Karpas-422 (cell line): ENCODE measurements around the gene ADAMTS14. TPM values are rescaled to one million over a fixed set of nuclear protein-coding genes. Genes with fewer than 3 reads are reported as not detected.

Source experiments
- DNase-seq: peaks from one replicate; pipeline ENCODE4 v3.0.0-alpha.2; 2015
- H2AFZ ChIP-seq: fragments of 200-600 bp; sonication (generic); 2 replicates; pipeline ENCODE4 v1.6.1; 2014; ENCODE audit warnings: antibody characterized with exemption, low read length, mixed read lengths
- H3K27ac ChIP-seq: fragments of 200-600 bp; sonication (generic); 2 replicates; pipeline ENCODE4 v1.5.1; 2014; ENCODE audit warnings: mild to moderate bottlenecking, low read length, moderate library complexity
- H3K27me3 ChIP-seq: fragments of 200-600 bp; sonication (generic); 2 replicates; pipeline ENCODE4 v1.6.1; 2014; ENCODE audit warnings: low read length, mixed read lengths
- H3K36me3 ChIP-seq: fragments of 200-600 bp; sonication (generic); 2 replicates; pipeline ENCODE4 v1.6.1; 2014; ENCODE audit warnings: low read length, mixed read lengths; ENCODE audit not compliant: insufficient read depth
- H3K4me1 ChIP-seq: fragments of 200-600 bp; sonication (generic); 2 replicates; pipeline ENCODE4 v1.6.1; 2014; ENCODE audit warnings: mild to moderate bottlenecking, low read length, mixed read lengths
- H3K4me2 ChIP-seq: fragments of 200-600 bp; sonication (generic); 2 replicates; pipeline ENCODE4 v1.6.1; 2014; ENCODE audit warnings: low read length, low read depth, mild to moderate bottlenecking; ENCODE audit not compliant: poor library complexity, severe bottlenecking
- H3K4me3 ChIP-seq: fragments of 200-600 bp; sonication (generic); 2 replicates; pipeline ENCODE4 v1.5.1; 2014; ENCODE audit warnings: mild to moderate bottlenecking, antibody characterized with exemption, low read length, mixed read lengths
- H3K79me2 ChIP-seq: fragments of 200-600 bp; sonication (generic); 2 replicates; pipeline ENCODE4 v1.6.1; 2014; ENCODE audit warnings: mild to moderate bottlenecking, low read length, mixed read lengths
- H3K9ac ChIP-seq: fragments of 200-600 bp; sonication (generic); 2 replicates; pipeline ENCODE4 v1.6.0; 2014; ENCODE audit warnings: low read length
- H3K9me2 ChIP-seq: fragments of 200-600 bp; sonication (generic), shearing (Covaris generic); replicated peaks from 2 replicates; pipeline ENCODE4 v1.6.0; 2014; ENCODE audit warnings: mild to moderate bottlenecking, low read length, moderate library complexity; ENCODE audit not compliant: insufficient read depth
- H3K9me3 ChIP-seq: fragments of 300-700, 200-600 bp; sonication (generic); 2 replicates; pipeline ENCODE4 v1.6.1; 2014; ENCODE audit warnings: low read length, mixed read lengths
- H4K20me1 ChIP-seq: fragments of 200-600 bp; sonication (generic); 2 replicates; pipeline ENCODE4 v1.6.1; 2014; ENCODE audit warnings: mild to moderate bottlenecking, antibody characterized with exemption, low read length, low read depth; ENCODE audit not compliant: insufficient read depth
- total RNA-seq: library from RNA; depleted of rRNA; stranded (reverse); fragments of >200 nt; shearing (Covaris generic); gene quantifications from 2 replicates; pipeline ENCODE4 v1.2.3, GENCODE V29; 2014; ENCODE audit warnings: low replicate concordance

Gene ADAMTS14
- total RNA-seq, 1 experiment from 2014 or later = not detected

DNA sequence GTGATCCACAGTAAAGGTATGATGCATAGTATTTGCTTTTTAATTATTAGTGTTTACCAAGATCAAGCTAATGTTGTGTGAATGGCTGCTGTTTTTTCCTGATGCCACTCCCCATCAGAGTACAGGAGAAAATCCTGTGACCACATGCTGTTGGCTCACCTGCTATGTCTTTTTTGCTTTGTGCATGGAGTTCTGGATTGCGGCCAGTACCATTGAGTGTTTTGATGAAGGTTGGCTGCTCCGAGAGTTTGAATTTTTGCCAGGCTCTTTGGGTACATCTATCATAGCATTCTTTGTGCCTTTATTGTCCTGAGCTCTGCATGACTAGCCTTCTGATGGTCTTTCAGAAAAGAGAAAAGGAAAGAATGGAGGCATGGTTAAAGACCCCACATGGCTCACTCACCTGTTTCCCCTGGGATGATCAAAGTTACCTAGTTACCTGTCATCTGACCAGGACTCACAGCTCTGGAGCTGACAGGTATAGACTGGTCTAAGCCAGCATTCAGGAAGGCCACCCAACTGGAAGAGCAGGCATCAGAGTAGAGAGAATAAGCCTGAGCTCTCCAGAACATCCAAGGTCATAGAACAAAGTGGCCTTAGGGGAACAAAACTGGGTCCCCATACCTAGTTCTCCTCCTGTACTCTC is 131.6 kb downstream of the ADAMTS14 start:
- H3K79me2 ChIP-seq = no peaks in the 10 kb centered on the region
- no peak overlapping the region for H2AFZ ChIP-seq
- no peaks in the 10 kb centered on the region for H4K20me1 ChIP-seq
- H3K4me3 ChIP-seq = no peak overlapping the region
- H3K9me3 ChIP-seq = no peaks in the 10 kb centered on the region
- no peaks in the 10 kb centered on the region for H3K9me2 ChIP-seq
- no peaks in the 10 kb centered on the region for H3K36me3 ChIP-seq
- H3K4me1 ChIP-seq = no peaks in the 10 kb centered on the region
- no peak for DNase-seq
- no peak overlapping the region for H3K27ac ChIP-seq
- H3K9ac ChIP-seq = no peak overlapping the region
- H3K27me3 ChIP-seq = 0 out of 2 replicates have a peak, but pooled peaks cover 2% of the 10 kb centered on the region
- no peak overlapping the region for H3K4me2 ChIP-seq

DNA sequence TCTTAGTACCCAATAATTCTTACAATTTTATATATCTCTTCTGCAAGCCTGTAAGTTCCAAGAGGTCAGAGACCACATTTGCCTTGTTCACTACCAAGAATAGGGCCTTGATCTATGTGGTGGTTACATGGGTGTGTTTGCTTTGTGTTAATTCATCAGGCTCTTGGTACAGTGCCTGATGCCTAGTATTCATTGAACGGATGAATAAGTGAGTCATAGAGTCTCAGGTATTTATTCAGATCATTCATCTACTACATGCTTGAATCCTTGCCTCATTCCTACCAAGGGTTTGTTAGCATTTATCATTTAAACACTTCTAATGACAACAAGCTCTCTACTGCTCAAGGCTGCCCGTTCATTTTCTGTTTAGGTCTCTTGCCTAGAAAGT is 132.1 kb downstream of the ADAMTS14 start:
- H3K27me3 ChIP-seq = 0 out of 2 replicates have a peak, but pooled peaks cover 2% of the 10 kb centered on the region
- H3K9me3 ChIP-seq = no peaks in the 10 kb centered on the region
- H3K36me3 ChIP-seq = no peaks in the 10 kb centered on the region
- no peak overlapping the region for H2AFZ ChIP-seq
- H3K9ac ChIP-seq = no peak overlapping the region
- H3K4me2 ChIP-seq = no peak overlapping the region
- H3K9me2 ChIP-seq = no peaks in the 10 kb centered on the region
- H4K20me1 ChIP-seq = no peaks in the 10 kb centered on the region
- H3K79me2 ChIP-seq = no peaks in the 10 kb centered on the region
- H3K4me3 ChIP-seq = no peak overlapping the region
- no peak for DNase-seq
- H3K27ac ChIP-seq = no peak overlapping the region
- H3K4me1 ChIP-seq = no peaks in the 10 kb centered on the region

DNA sequence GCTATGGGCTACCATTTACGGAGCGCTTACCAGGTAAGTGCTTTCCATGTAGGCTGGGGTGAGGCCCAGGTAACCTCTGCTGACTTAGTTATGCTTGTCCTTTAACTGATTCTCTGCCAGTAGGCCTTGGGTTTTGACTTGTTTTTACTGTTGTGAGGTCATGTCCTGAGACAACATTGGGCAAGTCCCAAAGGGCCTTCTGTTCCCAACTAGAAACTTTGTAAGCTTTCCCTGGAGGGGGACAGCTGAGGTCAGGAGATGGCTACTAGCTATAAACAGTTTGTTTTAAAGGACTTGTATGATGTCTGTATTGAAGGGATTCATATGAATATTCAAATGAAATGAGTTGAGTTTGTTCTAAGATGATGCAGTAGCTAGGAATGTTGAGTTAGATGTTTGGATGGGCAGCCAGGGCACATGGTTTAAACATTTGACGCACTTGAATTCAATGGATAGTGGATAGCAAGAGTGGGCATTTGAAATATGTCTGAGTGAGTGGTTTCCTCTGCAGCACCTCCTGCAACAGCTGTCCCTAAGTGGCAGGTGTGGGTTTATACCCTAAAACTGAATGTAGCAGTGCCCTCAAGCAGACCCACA is 133.4 kb downstream of the ADAMTS14 start:
- DNase-seq = no peak
- H4K20me1 ChIP-seq = no peaks in the 10 kb centered on the region
- H3K4me3 ChIP-seq = no peak overlapping the region
- no peaks in the 10 kb centered on the region for H3K79me2 ChIP-seq
- no peak overlapping the region for H3K27ac ChIP-seq
- H3K4me1 ChIP-seq = no peaks in the 10 kb centered on the region
- H3K9me2 ChIP-seq = no peaks in the 10 kb centered on the region
- no peak overlapping the region for H3K4me2 ChIP-seq
- H3K36me3 ChIP-seq = no peaks in the 10 kb centered on the region
- 0 out of 2 replicates have a peak, but pooled peaks cover 2% of the 10 kb centered on the region for H3K27me3 ChIP-seq
- no peak overlapping the region for H2AFZ ChIP-seq
- H3K9me3 ChIP-seq = no peaks in the 10 kb centered on the region
- no peak overlapping the region for H3K9ac ChIP-seq

DNA sequence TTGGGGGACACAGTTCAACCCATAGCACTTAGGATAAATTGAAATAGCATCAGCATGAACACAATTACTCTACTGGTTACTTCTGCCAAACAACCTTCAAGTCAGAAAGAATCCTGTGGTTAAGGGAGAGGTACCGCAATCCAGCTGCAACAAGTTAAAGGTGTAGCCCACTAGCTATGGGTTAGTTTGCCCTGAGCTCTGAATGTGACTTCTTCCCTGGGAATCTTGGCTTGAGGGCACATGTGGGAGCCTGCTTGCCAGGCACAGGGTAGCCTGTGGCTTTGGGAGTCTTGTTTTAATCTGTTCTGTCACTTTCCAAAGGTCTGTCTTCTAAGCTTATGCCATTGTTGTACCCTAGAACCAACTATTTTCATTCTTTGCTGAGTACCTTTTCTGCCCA is 134.5 kb downstream of the ADAMTS14 start:
- Histone ChIP-seq H3K4me3 (no peak overlapping the region), H2AFZ (no peak overlapping the region), H4K20me1 (no peaks in the 10 kb centered on the region), H3K4me1 (no peaks in the 10 kb centered on the region), H3K4me2 (no peak overlapping the region), H3K9ac (no peak overlapping the region), H3K27me3 (0 out of 2 replicates have a peak, but pooled peaks cover 2% of the 10 kb centered on the region), H3K27ac (no peak overlapping the region), H3K79me2 (no peaks in the 10 kb centered on the region), H3K9me3 (no peaks in the 10 kb centered on the region), H3K36me3 (no peaks in the 10 kb centered on the region), H3K9me2 (no peaks in the 10 kb centered on the region)
- DNase-seq = no peak

DNA sequence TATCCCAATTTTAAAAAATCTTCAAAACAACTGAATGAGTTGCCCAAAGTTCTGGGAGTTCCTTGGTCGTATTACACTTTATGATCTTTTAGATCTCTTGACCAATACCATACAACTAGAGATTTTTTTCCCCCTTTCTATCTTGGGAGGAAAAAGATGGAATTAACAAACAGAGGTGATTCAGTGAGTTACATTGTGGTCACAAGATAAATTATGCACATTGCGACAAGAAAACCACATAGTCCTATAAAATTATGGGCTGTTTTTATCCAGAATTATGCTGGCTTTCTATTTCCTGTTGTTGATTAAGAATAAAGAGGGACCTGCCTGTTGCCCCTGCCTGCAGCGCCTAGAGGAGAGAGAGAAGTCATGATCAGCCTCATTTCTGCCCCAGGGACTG is 135.2 kb downstream of the ADAMTS14 start:
- Histone ChIP-seq H3K4me3 (no peak overlapping the region), H3K27me3 (0 out of 2 replicates have a peak, but pooled peaks cover 2% of the 10 kb centered on the region), H3K4me1 (no peaks in the 10 kb centered on the region), H3K36me3 (no peaks in the 10 kb centered on the region), H3K9ac (no peak overlapping the region), H3K4me2 (no peak overlapping the region), H3K9me3 (no peaks in the 10 kb centered on the region), H3K27ac (no peak overlapping the region), H3K79me2 (no peaks in the 10 kb centered on the region), H2AFZ (no peak overlapping the region), H3K9me2 (no peaks in the 10 kb centered on the region), H4K20me1 (no peaks in the 10 kb centered on the region)
- DNase-seq = no peak

DNA sequence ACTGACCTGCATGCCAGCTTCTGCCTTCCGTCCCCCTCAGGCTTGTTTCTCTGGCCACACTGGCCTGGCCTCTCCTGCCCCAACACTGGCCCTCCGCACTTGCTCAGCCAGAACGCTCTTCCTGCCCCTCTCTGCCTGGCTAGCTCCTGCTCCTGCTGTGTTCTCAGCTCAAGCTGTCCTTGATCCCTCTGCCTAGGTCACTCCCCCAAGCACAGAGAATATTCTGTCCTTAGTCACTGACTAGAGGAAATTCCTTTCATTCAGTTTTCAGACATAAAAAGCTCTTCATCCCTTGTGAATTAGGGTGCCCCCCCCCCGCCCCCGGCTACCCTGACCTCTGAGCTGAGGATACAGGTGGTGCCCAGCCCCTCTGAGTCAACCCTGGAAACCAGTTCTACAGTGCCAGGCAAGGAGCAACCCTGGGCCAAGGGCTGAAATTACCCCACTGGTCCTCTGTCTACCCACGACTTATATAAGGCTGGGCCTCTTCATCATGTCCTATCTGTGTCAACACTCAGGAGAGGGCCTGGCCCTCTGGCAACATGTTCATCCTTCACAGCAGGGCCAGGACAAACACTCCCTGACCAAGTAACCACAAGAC is 136.8 kb downstream of the ADAMTS14 start:
- H3K36me3 ChIP-seq = no peaks in the 10 kb centered on the region
- no peaks in the 10 kb centered on the region for H4K20me1 ChIP-seq
- no peaks in the 10 kb centered on the region for H3K79me2 ChIP-seq
- H3K4me2 ChIP-seq = no peak overlapping the region
- H3K4me3 ChIP-seq = no peak overlapping the region
- H3K4me1 ChIP-seq = no peaks in the 10 kb centered on the region
- 0 out of 2 replicates have a peak, but pooled peaks cover 2% of the 10 kb centered on the region for H3K27me3 ChIP-seq
- H3K27ac ChIP-seq = no peak overlapping the region
- no peak overlapping the region for H3K9ac ChIP-seq
- no peaks in the 10 kb centered on the region for H3K9me3 ChIP-seq
- no peaks in the 10 kb centered on the region for H3K9me2 ChIP-seq
- no peak for DNase-seq
- no peak overlapping the region for H2AFZ ChIP-seq

DNA sequence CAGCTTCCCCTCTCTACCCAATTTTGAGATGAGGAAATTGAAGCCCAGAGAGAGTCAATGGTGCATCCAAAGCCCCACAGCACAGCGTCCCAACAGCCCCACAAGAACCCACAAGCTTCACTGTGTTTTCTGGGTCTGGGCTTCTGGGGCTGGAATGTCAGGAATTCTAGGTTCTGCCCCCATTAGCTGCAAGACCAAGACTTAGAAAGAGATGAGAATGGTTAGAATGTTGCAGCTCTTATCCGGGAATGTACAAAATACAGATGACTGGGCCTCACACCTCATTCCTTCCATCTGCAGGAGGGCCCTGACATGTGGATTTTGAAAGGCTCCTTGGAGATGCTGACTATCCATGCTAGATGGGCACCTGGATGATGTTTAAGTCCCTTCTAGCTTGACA is 137.4 kb downstream of the ADAMTS14 start:
- no peak overlapping the region for H2AFZ ChIP-seq
- H3K4me2 ChIP-seq = no peak overlapping the region
- H3K79me2 ChIP-seq = no peaks in the 10 kb centered on the region
- DNase-seq = no peak
- no peak overlapping the region for H3K9ac ChIP-seq
- H3K27me3 ChIP-seq = 0 out of 2 replicates have a peak, but pooled peaks cover 2% of the 10 kb centered on the region
- no peaks in the 10 kb centered on the region for H3K9me3 ChIP-seq
- H4K20me1 ChIP-seq = no peaks in the 10 kb centered on the region
- no peak overlapping the region for H3K27ac ChIP-seq
- H3K36me3 ChIP-seq = no peaks in the 10 kb centered on the region
- no peaks in the 10 kb centered on the region for H3K9me2 ChIP-seq
- H3K4me3 ChIP-seq = no peak overlapping the region
- H3K4me1 ChIP-seq = no peaks in the 10 kb centered on the region

DNA sequence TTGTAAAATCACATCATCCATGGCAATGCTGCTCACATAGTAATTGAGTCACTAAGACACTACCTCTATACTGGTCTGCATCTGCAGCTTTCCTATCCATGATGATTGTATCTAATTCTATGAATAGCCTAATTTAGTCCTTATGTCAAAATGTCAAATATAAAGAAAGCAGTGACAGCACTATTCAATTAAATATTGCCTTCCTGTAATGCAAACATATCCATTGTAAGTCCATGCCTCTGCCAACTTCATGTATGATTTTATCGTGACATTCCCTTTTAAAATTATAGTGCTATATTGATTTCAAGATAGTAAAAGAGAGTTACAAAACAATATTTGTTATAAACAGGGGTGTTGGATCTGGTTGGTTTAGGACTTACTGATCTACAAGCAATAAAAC is 138.7 kb downstream of the ADAMTS14 start:
- Histone ChIP-seq H3K4me3 (no peak overlapping the region), H3K9ac (no peak overlapping the region), H3K4me2 (no peak overlapping the region), H3K79me2 (no peaks in the 10 kb centered on the region), H4K20me1 (no peaks in the 10 kb centered on the region), H3K27ac (no peak overlapping the region), H3K4me1 (peaks cover 5% of the 10 kb centered on the region), H2AFZ (no peak overlapping the region), H3K36me3 (no peaks in the 10 kb centered on the region), H3K9me2 (no peaks in the 10 kb centered on the region), H3K9me3 (no peaks in the 10 kb centered on the region), H3K27me3 (0 out of 2 replicates have a peak, but pooled peaks cover 2% of the 10 kb centered on the region)
- DNase-seq = no peak
